ENCODE data around the gene PRKACA.

DNA sequence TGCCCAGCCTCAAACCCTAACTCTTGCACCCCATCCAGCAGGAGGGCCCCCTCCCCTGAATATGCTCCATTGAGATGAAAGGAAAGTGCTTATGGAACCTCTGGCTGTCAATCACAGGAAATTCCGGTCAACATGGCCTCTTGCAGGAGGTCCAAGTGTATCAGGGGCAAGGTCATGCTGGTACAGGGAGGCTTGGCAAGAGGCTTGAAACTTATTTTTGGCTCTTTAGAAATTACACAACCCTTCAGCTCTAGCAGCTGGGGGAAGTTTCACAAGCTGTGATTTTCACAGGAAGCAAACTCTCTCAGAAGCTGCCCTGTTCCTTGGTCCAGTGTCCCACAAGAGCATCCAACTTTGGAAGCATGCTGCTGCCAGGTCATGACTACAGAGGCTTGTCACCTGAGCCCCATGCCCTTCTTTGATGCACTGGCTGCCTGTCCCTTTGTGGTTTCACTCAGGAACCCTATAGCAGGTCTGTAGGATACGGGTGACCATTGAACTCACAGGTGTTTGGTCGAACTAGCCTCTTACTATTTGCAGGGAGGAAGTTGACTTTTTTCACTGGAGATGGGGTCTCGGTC, 10.5 kb upstream of the PRKACA start:
- no peak for TF ChIP-seq POLR2AphosphoS5 (IDR thresholded peaks at IDR 0.05)
- TF ChIP-seq, protein P1, sequence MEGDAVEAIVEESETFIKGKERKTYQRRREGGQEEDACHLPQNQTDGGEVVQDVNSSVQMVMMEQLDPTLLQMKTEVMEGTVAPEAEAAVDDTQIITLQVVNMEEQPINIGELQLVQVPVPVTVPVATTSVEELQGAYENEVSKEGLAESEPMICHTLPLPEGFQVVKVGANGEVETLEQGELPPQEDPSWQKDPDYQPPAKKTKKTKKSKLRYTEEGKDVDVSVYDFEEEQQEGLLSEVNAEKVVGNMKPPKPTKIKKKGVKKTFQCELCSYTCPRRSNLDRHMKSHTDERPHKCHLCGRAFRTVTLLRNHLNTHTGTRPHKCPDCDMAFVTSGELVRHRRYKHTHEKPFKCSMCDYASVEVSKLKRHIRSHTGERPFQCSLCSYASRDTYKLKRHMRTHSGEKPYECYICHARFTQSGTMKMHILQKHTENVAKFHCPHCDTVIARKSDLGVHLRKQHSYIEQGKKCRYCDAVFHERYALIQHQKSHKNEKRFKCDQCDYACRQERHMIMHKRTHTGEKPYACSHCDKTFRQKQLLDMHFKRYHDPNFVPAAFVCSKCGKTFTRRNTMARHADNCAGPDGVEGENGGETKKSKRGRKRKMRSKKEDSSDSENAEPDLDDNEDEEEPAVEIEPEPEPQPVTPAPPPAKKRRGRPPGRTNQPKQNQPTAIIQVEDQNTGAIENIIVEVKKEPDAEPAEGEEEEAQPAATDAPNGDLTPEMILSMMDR (IDR thresholded peaks at IDR 0.05), result no peak
- no peak for TF ChIP-seq POLR2A (IDR thresholded peaks at IDR 0.05)
- no peak for TF ChIP-seq EP300 (IDR thresholded peaks at IDR 0.05)
